ENCODE measurements around the gene CLCN1. TPM values are rescaled to one million over a fixed set of nuclear protein-coding genes. Genes with fewer than 3 reads are reported as not detected.

Gene CLCN1
- polyA plus RNA-seq, 2 of the 4 experiments (the other 2 are of a cell fraction), result 0.08 TPM; not detected in 1

- POLR2A ChIA-PET, result no interaction called here
- no peak; a peak in 1 of 6 replicates for ATAC-seq
These were observed 39.1 kb downstream of the CLCN1 start for GRCh38 chr7:143354965-143355364.

GRCh38 chr7:143355450-143356385, 39.8 kb downstream of the CLCN1 start:
- DNase-seq (ENCODE audit: low read depth in 1 of 2, low spot score in 1 of 2) (peak in 1 of 2 experiments; percentile 12), ATAC-seq (peak in 1 of 2 experiments; percentile 47; a peak in 2 of 6 replicates), FAIRE-seq (no peak)
- Histone ChIP-seq H3K4me1 (no peaks in the 10 kb centered on the region), H3K4me2 (no peak overlapping the region), H3K4me3 (no peak overlapping the region), H3K9me3 (no peaks in the 10 kb centered on the region), H3K27ac (no peak overlapping the region)
- 73% methylated on average over 15 of the region's 16 CpGs for WGBS (ENCODE audit: missing lambda C conversion rate)
- no peak for TF ChIP-seq GATA3 (IDR thresholded peaks at IDR 0.05; ENCODE audit: borderline replicate concordance)
- 0 out of 5 replicates have a peak, but pooled peaks of 1 of the 2 experiments have one; percentile 7 for TF ChIP-seq RAD21 (conservative IDR thresholded peaks at IDR 0.05 in 1 of 2, IDR thresholded peaks at IDR 0.05 in 1 of 2)
- POLR2A ChIA-PET, result no interaction called here
- CTCF ChIA-PET, result interaction anchor here (1.8 to 2.5 kb wide), 3 partner anchors 7 to 24 kb away, joined by 4 to 15 read pairs (median 7); no protein-coding TSS in a partner anchor

More at GRCh38 chr7:143354965-143355364, 39.1 kb downstream of the CLCN1 start:
- no peaks in the 10 kb centered on the region for H3K9me3 ChIP-seq
- CTCF ChIA-PET, result interaction anchor here (2.1 to 2.5 kb wide), 2 partner anchors 9 to 25 kb away, joined by 7 to 15 read pairs; no protein-coding TSS in a partner anchor
- H3K4me3 ChIP-seq, result no peak overlapping the region
- no peak overlapping the region for H3K4me2 ChIP-seq
- H3K4me1 ChIP-seq, result no peaks in the 10 kb centered on the region
- 80% methylated on average over 7 of the region's 8 CpGs for WGBS (ENCODE audit: missing lambda C conversion rate)
- H3K27ac ChIP-seq, result no peak overlapping the region
- TF ChIP-seq ZNF302 (CRISPR knock-in tag; IDR thresholded peaks at IDR 0.05), result no peak
- no peak for TF ChIP-seq BHLHE40 (IDR thresholded peaks at IDR 0.05; ENCODE audit: low read depth, low read length)
- no peak for TF ChIP-seq TP53 (CRISPR knock-in tag; IDR thresholded peaks at IDR 0.05)
- TF ChIP-seq CHD4 (IDR thresholded peaks at IDR 0.05; ENCODE audit: borderline replicate concordance), result no peak
- TF ChIP-seq PHF8 (IDR thresholded peaks at IDR 0.05; ENCODE audit: borderline replicate concordance, low read depth), result no peak
- TF ChIP-seq FOXS1 (CRISPR knock-in tag; IDR thresholded peaks at IDR 0.05), result no peak
- FAIRE-seq (no peak), DNase-seq (ENCODE audit: low read depth in 1 of 2, low spot score in 1 of 2) (no peak)

DNA sequence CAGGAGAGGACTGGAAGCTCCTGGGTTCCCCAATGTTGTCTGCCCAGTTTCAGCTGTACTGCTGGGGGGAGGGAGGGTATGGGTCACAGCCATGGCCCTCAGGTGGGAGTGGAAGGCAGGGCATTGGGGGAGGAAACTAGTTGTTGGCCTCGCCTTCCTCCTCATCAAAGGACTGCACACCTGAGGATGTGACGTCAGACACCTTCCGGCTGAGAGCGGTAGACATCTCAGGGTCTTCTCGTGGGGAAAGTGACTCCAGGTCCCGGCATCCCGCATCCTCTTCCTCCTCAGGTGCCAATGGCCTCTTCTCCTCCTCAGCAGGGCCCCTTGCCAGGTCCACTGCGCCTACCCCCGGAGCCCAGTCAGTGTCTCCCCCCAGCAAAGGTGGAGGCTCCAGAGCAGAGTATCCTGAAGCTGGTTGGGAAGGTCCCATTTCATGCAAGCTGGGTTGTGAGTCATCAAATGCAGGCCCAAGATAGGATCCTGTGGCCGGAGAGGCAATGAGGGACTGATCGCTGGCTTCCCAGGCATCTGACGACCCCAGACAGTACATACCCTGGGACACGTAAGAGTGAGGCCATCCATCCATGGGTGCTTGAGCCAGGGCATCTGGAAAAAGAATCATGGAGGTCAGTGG, 40.6 kb downstream of the CLCN1 start:
- POLR2A ChIA-PET, result no interaction called here
- WGBS (ENCODE audit: missing lambda C conversion rate), result 71% methylated on average over 13 of the region's 13 CpGs

More for the DNA sequence above, 40.6 kb downstream of the CLCN1 start:
- Histone ChIP-seq H3K4me1 (peaks cover 1% of the 10 kb centered on the region; the same call in 1 of the 3 replicates), H3K4me2 (no peak overlapping the region), H3K9me3 (no peaks in the 10 kb centered on the region), H3K27ac (no peak overlapping the region), H3K4me3 (no peak overlapping the region)
- ATAC-seq, result no peak
- no peak for TF ChIP-seq EHF (CRISPR knock-in tag; IDR thresholded peaks at IDR 0.05)
- TF ChIP-seq REST (IDR thresholded peaks at IDR 0.05), result no peak
- no peak for TF ChIP-seq CBX2 (IDR thresholded peaks at IDR 0.05; ENCODE audit: borderline replicate concordance, low read depth)
- no peak for TF ChIP-seq POLR2A (IDR thresholded peaks at IDR 0.05; ENCODE audit: low read length)
- no peak for TF ChIP-seq ELK1 (IDR thresholded peaks at IDR 0.05; ENCODE audit: low read depth, low read length)
- no peak for TF ChIP-seq HOXB13 (CRISPR knock-in tag; IDR thresholded peaks at IDR 0.05; ENCODE audit: low read depth)
- no peak for TF ChIP-seq ZC3H11A (IDR thresholded peaks at IDR 0.05)
- no peak for TF ChIP-seq TP53 (CRISPR knock-in tag; IDR thresholded peaks at IDR 0.05)
- TF ChIP-seq KDM5A (IDR thresholded peaks at IDR 0.05), result no peak
- no peak for TF ChIP-seq MAZ (IDR thresholded peaks at IDR 0.05; ENCODE audit: borderline replicate concordance, low read depth, low read length)
- no peak for TF ChIP-seq HES2 (IDR thresholded peaks at IDR 0.05)
- TF ChIP-seq RCOR1 (IDR thresholded peaks at IDR 0.05; ENCODE audit: low read depth, low read length), result no peak
- TF ChIP-seq ATOH8 (CRISPR knock-in tag; IDR thresholded peaks at IDR 0.05; ENCODE audit: low read depth), result no peak
- no peak for TF ChIP-seq HOXA7 (CRISPR knock-in tag; IDR thresholded peaks at IDR 0.05)
- no peak for TF ChIP-seq CHD2 (IDR thresholded peaks at IDR 0.05; ENCODE audit: low read length, partially characterized antibody)
- TF ChIP-seq ZFP36 (IDR thresholded peaks at IDR 0.05; ENCODE audit: borderline replicate concordance, partially characterized antibody), result no peak
- TF ChIP-seq SREBF2 (IDR thresholded peaks at IDR 0.05), result no peak
- TF ChIP-seq RAD21 (conservative IDR thresholded peaks at IDR 0.05 in 1 of 2, IDR thresholded peaks at IDR 0.05 in 1 of 2), result no peak
- TF ChIP-seq EP300 (IDR thresholded peaks at IDR 0.05), result no peak
- no peak for TF ChIP-seq FOXS1 (CRISPR knock-in tag; IDR thresholded peaks at IDR 0.05)
- no peak for FAIRE-seq
- CTCF ChIA-PET, result interaction anchor here (1.8 to 2.5 kb wide), 3 partner anchors 8 to 23 kb away, joined by 4 to 15 read pairs (median 7); no protein-coding TSS in a partner anchor
- no peak for DNase-seq (ENCODE audit: low read depth in 1 of 2, low spot score in 1 of 2)
